BLaER1 treated with 17β-estradiol and CSF1 and Interleukin-3, amounts not matched to agents 10 nM and 100 nM (cell line): ENCODE results near the gene RIF1.

Experiments used
- H3K27ac ChIP-seq, 11 experiments: shearing (Covaris generic); formaldehyde crosslinking; 2 replicates each; pipeline ENCODE4 v1.8.1; 2022
- H3K27me3 ChIP-seq, 11 experiments: shearing (Covaris generic); formaldehyde crosslinking; 2 replicates each; pipeline ENCODE4 v1.8.1; 2022
- H3K36me3 ChIP-seq, 11 experiments: shearing (Covaris generic); formaldehyde crosslinking; 2 replicates each; pipeline ENCODE4 v1.8.1; 2022
- H3K4me1 ChIP-seq, 10 experiments: shearing (Covaris generic); formaldehyde crosslinking; 2 replicates each; pipeline ENCODE4 v1.8.1; 2022
- H3K4me2 ChIP-seq, 11 experiments: shearing (Covaris generic); formaldehyde crosslinking; 2 replicates each; pipeline ENCODE4 v1.8.1; 2022
- H3K4me3 ChIP-seq, 10 experiments: shearing (Covaris generic); formaldehyde crosslinking; 2 replicates each; pipeline ENCODE4 v1.8.1; 2022
- H3K9ac ChIP-seq, 11 experiments: shearing (Covaris generic); formaldehyde crosslinking; 2 replicates each; pipeline ENCODE4 v1.8.1; 2022
- H3K9me3 ChIP-seq, 11 experiments: shearing (Covaris generic); formaldehyde crosslinking; replicated peaks in 1 of 11; 2 replicates each; pipeline ENCODE4 v1.8.1; 2022
- H4K20me1 ChIP-seq, 11 experiments: shearing (Covaris generic); formaldehyde crosslinking; 2 replicates each; pipeline ENCODE4 v1.8.1; 2022
- Cebpa-rat ChIP-seq, 11 experiments: shearing (Covaris generic); IDR thresholded peaks; 2 replicates each; pipeline ENCODE4 v1.8.1; 2022

Gene RIF1

GRCh38 chr2:151459358-151459757 lies 49.7 kb downstream of the RIF1 start:
- Histone ChIP-seq H3K9me3 (no peaks in the 10 kb centered on the region), H4K20me1 (0 out of 22 replicates have a peak, but pooled peaks cover 0 to 3% (median 0%) of the 10 kb centered on the region in 11 experiments), H3K4me1 (no peaks in the 10 kb centered on the region; a peak in 1 of 20 replicates), H3K4me2 (no peak overlapping the region), H3K4me3 (no peak overlapping the region), H3K27me3 (no peaks in the 10 kb centered on the region), H3K9ac (no peak overlapping the region), H3K36me3 (peaks cover 91 to 100% (median 98%) of the 10 kb centered on the region in 11 experiments), H3K27ac (no peak overlapping the region)
- TF ChIP-seq Cebpa-rat (IDR thresholded peaks at IDR 0.05), result no peak

DNA sequence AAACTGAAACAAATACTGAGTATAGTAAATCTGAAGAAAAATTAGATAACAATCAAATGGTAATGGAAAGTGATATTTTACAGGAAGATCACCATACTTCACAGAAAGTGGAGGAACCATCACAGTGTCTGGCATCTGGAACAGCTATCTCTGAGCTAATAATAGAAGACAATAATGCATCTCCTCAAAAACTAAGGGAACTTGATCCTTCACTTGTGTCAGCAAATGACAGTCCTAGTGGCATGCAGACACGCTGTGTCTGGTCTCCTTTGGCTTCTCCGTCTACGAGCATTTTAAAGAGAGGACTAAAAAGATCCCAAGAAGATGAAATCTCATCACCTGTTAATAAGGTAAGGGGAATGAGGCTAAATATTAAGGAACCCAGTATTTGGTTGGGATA lies 56.1 kb downstream of the RIF1 start:
- H3K9ac ChIP-seq, result no peak overlapping the region
- peaks cover 100% of the 10 kb centered on the region in 11 experiments for H3K36me3 ChIP-seq
- no peaks in the 10 kb centered on the region for H3K4me1 ChIP-seq
- peaks cover 0 to 10% (median 0%) of the 10 kb centered on the region in 11 experiments; a peak in 1 of 22 replicates for H4K20me1 ChIP-seq
- no peak overlapping the region for H3K4me2 ChIP-seq
- no peaks in the 10 kb centered on the region for H3K27me3 ChIP-seq
- no peak overlapping the region for H3K4me3 ChIP-seq
- TF ChIP-seq Cebpa-rat (IDR thresholded peaks at IDR 0.05), result no peak
- H3K27ac ChIP-seq, result no peak overlapping the region
- H3K9me3 ChIP-seq, result peaks cover 0 to 17% (median 8%) of the 10 kb centered on the region in 11 experiments; a peak in 15 of 22 replicates

DNA sequence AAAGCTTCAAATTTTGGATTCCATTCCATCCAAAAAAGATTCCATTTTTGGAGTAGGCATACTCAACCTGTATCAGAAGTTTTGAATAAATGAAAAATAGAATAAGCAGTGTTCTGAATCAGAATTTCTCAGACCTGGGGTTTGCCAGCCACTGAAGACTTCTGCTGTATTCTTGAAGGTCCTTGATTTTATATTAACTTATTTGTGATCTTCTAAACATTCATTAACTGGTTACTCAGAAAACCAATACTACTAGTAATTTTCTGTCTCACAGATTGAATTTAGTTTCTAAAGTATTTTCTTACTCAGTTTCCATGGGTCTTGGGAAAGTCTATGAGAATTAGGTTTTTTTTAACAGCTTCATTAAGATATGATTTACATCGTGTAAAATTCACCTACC lies 60.9 kb downstream of the RIF1 start:
- no peak overlapping the region for H3K4me2 ChIP-seq
- H3K27ac ChIP-seq, result no peak overlapping the region
- peaks cover 87 to 99% (median 92%) of the 10 kb centered on the region in 11 experiments for H3K36me3 ChIP-seq
- no peak for TF ChIP-seq Cebpa-rat (IDR thresholded peaks at IDR 0.05)
- no peak overlapping the region for H3K4me3 ChIP-seq
- H3K9ac ChIP-seq, result no peak overlapping the region
- H3K9me3 ChIP-seq, result peaks cover 8 to 24% (median 17%) of the 10 kb centered on the region in 11 experiments; a peak in 17 of 22 replicates
- H4K20me1 ChIP-seq, result peaks cover 0 to 10% (median 0%) of the 10 kb centered on the region in 11 experiments; a peak in 2 of 22 replicates
- H3K4me1 ChIP-seq, result peaks cover 0 to 12% (median 0%) of the 10 kb centered on the region in 10 experiments; a peak in 1 of 20 replicates
- H3K27me3 ChIP-seq, result no peaks in the 10 kb centered on the region

DNA sequence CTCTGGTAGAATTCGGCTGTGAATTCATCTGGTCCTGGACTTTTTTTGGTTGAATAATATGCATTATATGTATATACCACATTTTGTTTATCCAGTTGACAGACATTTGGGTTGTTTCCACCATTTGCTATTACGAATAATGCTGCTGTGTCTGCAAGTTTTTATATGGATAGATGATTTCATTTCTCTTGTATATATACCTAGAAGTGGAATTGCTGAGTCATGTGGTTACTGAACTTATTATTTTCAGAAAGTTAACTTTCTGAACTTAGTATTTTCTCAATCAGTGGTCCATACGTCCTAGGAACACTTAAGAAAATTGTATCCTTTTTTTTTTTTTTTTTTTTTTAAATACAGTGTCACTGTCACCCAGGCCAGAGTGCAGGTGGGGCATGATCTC lies 63.3 kb downstream of the RIF1 start:
- peaks cover 86 to 99% (median 92%) of the 10 kb centered on the region in 11 experiments for H3K36me3 ChIP-seq

GRCh38 chr2:151475071-151475470 lies 65.4 kb downstream of the RIF1 start:
- H3K4me3 ChIP-seq, result no peak overlapping the region
- H3K4me2 ChIP-seq, result no peak overlapping the region
- no peaks in the 10 kb centered on the region for H3K27me3 ChIP-seq
- peaks cover 80 to 99% (median 90%) of the 10 kb centered on the region in 11 experiments for H3K36me3 ChIP-seq
- no peak overlapping the region for H3K27ac ChIP-seq
- TF ChIP-seq Cebpa-rat (IDR thresholded peaks at IDR 0.05), result no peak
- H3K9me3 ChIP-seq, result peaks cover 8 to 17% (median 14%) of the 10 kb centered on the region in 11 experiments; a peak in 17 of 22 replicates
- H3K4me1 ChIP-seq, result peaks cover 0 to 12% (median 0%) of the 10 kb centered on the region in 10 experiments; a peak in 2 of 20 replicates
- H3K9ac ChIP-seq, result no peak overlapping the region
- H4K20me1 ChIP-seq, result peaks cover 0 to 7% (median 0%) of the 10 kb centered on the region in 11 experiments; a peak in 2 of 22 replicates

More for the DNA sequence above, 63.3 kb downstream of the RIF1 start:
- Histone ChIP-seq H3K4me1 (peaks cover 0 to 12% (median 0%) of the 10 kb centered on the region in 10 experiments; a peak in 2 of 20 replicates), H3K4me2 (no peak overlapping the region), H3K4me3 (no peak overlapping the region), H3K9ac (no peak overlapping the region), H4K20me1 (peaks cover 0 to 7% (median 0%) of the 10 kb centered on the region in 11 experiments; a peak in 2 of 22 replicates), H3K27me3 (no peaks in the 10 kb centered on the region), H3K27ac (peak overlapping the region in 1 of 11 experiments; percentile 23; a peak in 1 of 22 replicates), H3K9me3 (peaks cover 8 to 24% (median 17%) of the 10 kb centered on the region in 11 experiments; a peak in 17 of 22 replicates)
- TF ChIP-seq Cebpa-rat (IDR thresholded peaks at IDR 0.05), result no peak

GRCh38 chr2:151476287-151476686 lies 66.6 kb downstream of the RIF1 start:
- no peak overlapping the region for H3K9ac ChIP-seq
- H3K36me3 ChIP-seq, result peaks cover 78 to 99% (median 88%) of the 10 kb centered on the region in 11 experiments
- no peak for TF ChIP-seq Cebpa-rat (IDR thresholded peaks at IDR 0.05)
- H3K4me3 ChIP-seq, result no peak overlapping the region
- H3K4me1 ChIP-seq, result peaks cover 0 to 12% (median 0%) of the 10 kb centered on the region in 10 experiments; a peak in 2 of 20 replicates
- peaks cover 0 to 5% (median 4%) of the 10 kb centered on the region in 11 experiments; a peak in 10 of 22 replicates for H3K9me3 ChIP-seq
- no peak overlapping the region for H3K4me2 ChIP-seq
- peaks cover 0 to 7% (median 0%) of the 10 kb centered on the region in 11 experiments; a peak in 3 of 22 replicates for H4K20me1 ChIP-seq
- H3K27ac ChIP-seq, result no peak overlapping the region
- no peaks in the 10 kb centered on the region for H3K27me3 ChIP-seq

- Histone ChIP-seq H3K27me3 (no peaks in the 10 kb centered on the region), H3K9me3 (no peaks in the 10 kb centered on the region), H3K4me1 (peaks cover 0 to 12% (median 0%) of the 10 kb centered on the region in 10 experiments; a peak in 2 of 20 replicates), H4K20me1 (peaks cover 0 to 7% (median 0%) of the 10 kb centered on the region in 11 experiments; a peak in 3 of 22 replicates), H3K27ac (no peak overlapping the region), H3K36me3 (peaks cover 78 to 98% (median 94%) of the 10 kb centered on the region in 11 experiments), H3K9ac (no peak overlapping the region), H3K4me2 (no peak overlapping the region), H3K4me3 (no peak overlapping the region)
- no peak for TF ChIP-seq Cebpa-rat (IDR thresholded peaks at IDR 0.05)
Measured at GRCh38 chr2:151478011-151478410, 68.3 kb downstream of the RIF1 start.

DNA sequence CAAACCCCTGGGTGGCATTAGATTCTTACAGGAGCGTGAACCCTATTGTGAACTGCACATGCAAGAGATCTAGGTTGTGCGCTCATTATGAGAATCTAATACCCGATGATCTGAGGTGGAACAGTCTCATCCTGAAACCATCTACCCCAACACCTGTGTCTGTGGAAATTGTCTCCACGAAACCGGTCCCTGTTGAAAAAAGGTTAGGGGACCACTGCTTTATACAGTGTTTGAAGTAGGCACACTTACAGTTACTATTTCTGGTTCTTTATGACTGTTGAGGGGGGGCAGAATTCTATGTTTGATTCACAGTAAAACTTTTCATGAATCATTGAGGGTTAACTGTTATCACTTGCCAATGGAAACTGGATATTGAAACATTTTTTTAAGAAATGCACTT lies 72.0 kb downstream of the RIF1 start:
- Histone ChIP-seq H3K27ac (no peak overlapping the region), H3K4me3 (no peak overlapping the region), H3K9me3 (no peaks in the 10 kb centered on the region), H3K36me3 (peaks cover 60 to 92% (median 77%) of the 10 kb centered on the region in 11 experiments), H4K20me1 (peaks cover 0 to 6% (median 0%) of the 10 kb centered on the region in 11 experiments; a peak in 1 of 22 replicates), H3K4me2 (no peak overlapping the region), H3K4me1 (peaks cover 0 to 6% (median 0%) of the 10 kb centered on the region in 10 experiments; a peak in 3 of 20 replicates), H3K9ac (no peak overlapping the region), H3K27me3 (no peaks in the 10 kb centered on the region)
- TF ChIP-seq Cebpa-rat (IDR thresholded peaks at IDR 0.05), result no peak

DNA sequence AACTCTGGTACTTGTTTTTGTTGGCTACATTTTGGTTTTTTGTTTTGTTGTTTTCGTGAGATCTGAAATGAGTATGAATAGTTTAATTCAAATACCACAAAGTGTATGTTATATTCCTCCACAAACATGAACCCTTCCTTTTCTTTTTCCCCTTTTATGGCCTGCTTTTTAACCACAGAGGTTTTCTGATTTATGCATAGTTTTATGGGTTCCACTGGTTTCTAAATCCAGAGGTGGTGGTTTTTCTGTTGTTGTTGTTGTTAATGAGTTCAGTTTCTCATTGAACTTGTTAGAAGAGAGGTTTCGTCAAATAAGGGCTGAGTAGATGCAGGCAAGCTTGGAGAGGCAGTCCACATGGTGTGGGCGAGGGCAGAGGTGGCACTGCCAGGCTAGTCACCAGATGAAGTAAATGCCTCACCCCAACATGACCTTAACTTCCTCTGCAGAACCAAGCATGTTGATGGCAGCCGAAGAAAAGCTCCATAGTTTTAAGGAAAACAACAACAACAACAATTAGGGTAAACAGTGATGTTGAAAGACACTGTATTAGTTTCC lies 72.5 kb downstream of the RIF1 start:
- Histone ChIP-seq H3K36me3 (peaks cover 55 to 87% (median 72%) of the 10 kb centered on the region in 11 experiments), H3K4me3 (no peak overlapping the region), H3K27ac (no peak overlapping the region), H4K20me1 (peaks cover 0 to 6% (median 0%) of the 10 kb centered on the region in 11 experiments; a peak in 1 of 22 replicates), H3K4me1 (peaks cover 0 to 6% (median 0%) of the 10 kb centered on the region in 10 experiments; a peak in 3 of 20 replicates), H3K4me2 (no peak overlapping the region), H3K9ac (no peak overlapping the region), H3K9me3 (no peaks in the 10 kb centered on the region), H3K27me3 (no peaks in the 10 kb centered on the region)
- TF ChIP-seq Cebpa-rat (IDR thresholded peaks at IDR 0.05), result no peak
